Measurements from ENCODE around the gene PAPOLA. TPM values are rescaled to one million over a fixed set of nuclear protein-coding genes. Genes with fewer than 3 reads are reported as not detected.

The PAPOLA gene
- polyA plus RNA-seq, 2 of the 4 experiments (the other 2 are of a cell fraction): 105 to 273 TPM

- Histone ChIP-seq H3K27ac (no peak overlapping the region), H3K4me2 (no peak overlapping the region), H3K4me1 (peaks cover 6% of the 10 kb centered on the region; the same call in 1 of the 3 replicates), H3K4me3 (no peak overlapping the region), H3K9me3 (no peaks in the 10 kb centered on the region)
- ATAC-seq: no peak
- FAIRE-seq: no peak
- no peak for DNase-seq (ENCODE audit: low read depth in 1 of 2, low spot score in 1 of 2)
- WGBS (ENCODE audit: missing lambda C conversion rate): 78% methylated on average over 22 of the region's 22 CpGs
- ChIA-PET POLR2A (no interaction called here), CTCF (interaction anchor here (1.0 to 2.5 kb wide), 3 partner anchors 9 to 153 kb away, joined by 3 to 8 read pairs (median 5); no protein-coding TSS in a partner anchor)
- no peak for TF ChIP-seq RCOR1 (IDR thresholded peaks at IDR 0.05; ENCODE audit: low read depth, low read length)
- TF ChIP-seq HDAC2 (IDR thresholded peaks at IDR 0.05): no peak
- no peak for TF ChIP-seq CTCF (IDR thresholded peaks at IDR 0.05)
- no peak for TF ChIP-seq HOXB5 (CRISPR knock-in tag; IDR thresholded peaks at IDR 0.05)
- TF ChIP-seq RNF2 (IDR thresholded peaks at IDR 0.05; ENCODE audit: borderline replicate concordance, low read depth): no peak
- TF ChIP-seq SREBF2 (IDR thresholded peaks at IDR 0.05): no peak
- TF ChIP-seq HEYL (CRISPR knock-in tag; IDR thresholded peaks at IDR 0.05): no peak
- no peak for TF ChIP-seq HES2 (IDR thresholded peaks at IDR 0.05)
- no peak for TF ChIP-seq EP300 (IDR thresholded peaks at IDR 0.05)
- no peak for TF ChIP-seq NFE2L2 (conservative IDR thresholded peaks at IDR 0.05; ENCODE audit: low read length)
Observed at GRCh38 chr14:96588410-96589257, 86.5 kb downstream of the PAPOLA start.

- CTCF ChIA-PET: interaction anchor here (1.0 to 2.5 kb wide), 4 partner anchors 10 to 152 kb away, joined by 3 to 8 read pairs (median 4); no protein-coding TSS in a partner anchor
- Histone ChIP-seq H3K4me2 (no peak overlapping the region), H3K4me3 (no peak overlapping the region), H3K4me1 (peaks cover 6% of the 10 kb centered on the region; the same call in 1 of the 3 replicates), H3K27ac (no peak overlapping the region), H3K9me3 (no peaks in the 10 kb centered on the region)
- TF ChIP-seq CHD2 (IDR thresholded peaks at IDR 0.05; ENCODE audit: low read length, partially characterized antibody): no peak
- TF ChIP-seq ZC3H11A (IDR thresholded peaks at IDR 0.05): no peak
- TF ChIP-seq MAZ (IDR thresholded peaks at IDR 0.05; ENCODE audit: borderline replicate concordance, low read depth, low read length): no peak
- no peak for TF ChIP-seq HEYL (CRISPR knock-in tag; IDR thresholded peaks at IDR 0.05)
- TF ChIP-seq CHD4 (IDR thresholded peaks at IDR 0.05; ENCODE audit: borderline replicate concordance): no peak
- TF ChIP-seq KDM1A (IDR thresholded peaks at IDR 0.05; ENCODE audit: low read depth): no peak
- DNase-seq (ENCODE audit: low read depth in 1 of 2, low spot score in 1 of 2) (no peak), FAIRE-seq (no peak), ATAC-seq (no peak)
- POLR2A ChIA-PET: no interaction called here
- WGBS (ENCODE audit: missing lambda C conversion rate): 47% methylated on average over 3 of the region's 3 CpGs
Observed at GRCh38 chr14:96589577-96589976, 87.4 kb downstream of the PAPOLA start.

GRCh38 chr14:96590190-96590864 lies 88.1 kb downstream of the PAPOLA start:
- ATAC-seq: no peak
- TF ChIP-seq CHD4 (IDR thresholded peaks at IDR 0.05; ENCODE audit: borderline replicate concordance) (no peak), ZC3H11A (IDR thresholded peaks at IDR 0.05) (no peak), FOXS1 (CRISPR knock-in tag; IDR thresholded peaks at IDR 0.05) (no peak), CBX2 (IDR thresholded peaks at IDR 0.05; ENCODE audit: borderline replicate concordance, low read depth) (no peak), HES2 (IDR thresholded peaks at IDR 0.05) (no peak), POLR2AphosphoS2 (conservative IDR thresholded peaks at IDR 0.05; ENCODE audit: low read length) (no peak), BCL3 (IDR thresholded peaks at IDR 0.05) (no peak), FOSB (CRISPR knock-in tag; IDR thresholded peaks at IDR 0.05) (no peak), EHF (CRISPR knock-in tag; IDR thresholded peaks at IDR 0.05) (no peak), POLR2A (IDR thresholded peaks at IDR 0.05; ENCODE audit: low read length) (no peak), MAZ (IDR thresholded peaks at IDR 0.05; ENCODE audit: borderline replicate concordance, low read depth, low read length) (no peak), HDAC2 (IDR thresholded peaks at IDR 0.05) (no peak), SMC3 (IDR thresholded peaks at IDR 0.05) (no peak), JUNB (IDR thresholded peaks at IDR 0.05) (no peak)
- Histone ChIP-seq H3K4me1 (peaks cover 6% of the 10 kb centered on the region; the same call in 1 of the 3 replicates), H3K27ac (no peak overlapping the region), H3K4me3 (no peak overlapping the region), H3K9me3 (no peaks in the 10 kb centered on the region), H3K4me2 (no peak overlapping the region)
- DNase-seq (ENCODE audit: low read depth in 1 of 2, low spot score in 1 of 2): no peak
- ChIA-PET CTCF (interaction anchor here (1.3 to 2.5 kb wide), 4 partner anchors 10 to 151 kb away, joined by 3 to 8 read pairs (median 4); no protein-coding TSS in a partner anchor), POLR2A (no interaction called here)
- FAIRE-seq: no peak
- 58% methylated on average over 9 of the region's 9 CpGs for WGBS (ENCODE audit: missing lambda C conversion rate)
